HepG2 (cell line): ENCODE measurements around the gene NAALADL1. TPM values are rescaled to one million over a fixed set of nuclear protein-coding genes. Genes with fewer than 3 reads are reported as not detected.

Source experiments
- ATAC-seq: fragments of 200-7000 bp; cut with Tn5 transposase; 3 replicates; pipeline ENCODE4 v1.9.1; 2020; ENCODE audit warnings: mild to moderate bottlenecking, moderate library complexity
- BruUV-seq: library from RNA; stranded (reverse); fragments of 400-500 nt; replicated peaks from 2 replicates; lab custom pipeline; 2021; lab: Mats Ljungman, UMichigan
- CTCF ChIA-PET: fragments of 300-600 bp; formaldehyde crosslinking; extraction: SDS; loops from one replicate; lab custom pipeline; 2021; ENCODE audit warnings: low total read pairs, inconsistent platforms, low intra/inter-chr PET ratio; lab: Yijun Ruan, JAX
- POLR2A ChIA-PET: fragments of 350-600 bp; sonication (Branson Sonifier 250); formaldehyde crosslinking; loops from one replicate; lab custom pipeline; 2020; ENCODE audit warnings: antibody characterized with exemption, inconsistent platforms; lab: Yijun Ruan, JAX
- DNase-seq: peaks from one replicate; pipeline ENCODE4 v3.0.0-alpha.2; 2015; ENCODE audit warnings: low spot score
- FAIRE-seq: peaks from 3 replicates; lab custom pipeline; 2011; peaks lifted over from hg19 to GRCh38; lab: Jason Lieb, UNC
- H2AFZ ChIP-seq: one replicate; pipeline ENCODE4 v1.6.1; 2011; ENCODE audit warnings: low read length, inconsistent platforms
- H3K27ac ChIP-seq: fragments of 300-600 bp; 3 replicates; pipeline ENCODE4 v1.8.0; 2011; ENCODE audit warnings: mixed run types, mild to moderate bottlenecking, mixed read lengths, low read length, inconsistent platforms; ENCODE audit not compliant: insufficient read depth; ENCODE audit errors: extremely low read length
- H3K27me3 ChIP-seq, 2 experiments: fragments of 200-600 bp in 1 of 2; 2 replicates in 1 of 2; 3 replicates in 1 of 2; pipeline versions ENCODE4 v1.6.0 to v1.8.0; 2011; ENCODE audit warnings: low read length in 2 of 2, mild to moderate bottlenecking in 2 of 2, moderate library complexity in 2 of 2, inconsistent platforms in 1 of 2; ENCODE audit not compliant: insufficient read depth in 2 of 2, control insufficient read depth in 1 of 2
- H3K36me3 ChIP-seq, 2 experiments: fragments of 200-600 bp in 1 of 2; replicated peaks in 1 of 2; 2 replicates in 1 of 2; 3 replicates in 1 of 2; pipeline versions ENCODE4 v1.5.1 to v1.8.0; 2011; ENCODE audit warnings: low read length in 2 of 2, inconsistent platforms in 1 of 2; ENCODE audit not compliant: insufficient read depth in 2 of 2, control insufficient read depth in 1 of 2
- H3K4me1 ChIP-seq: 2 replicates; pipeline ENCODE4 v1.5.1; 2012; ENCODE audit warnings: low read length, inconsistent platforms; ENCODE audit not compliant: insufficient read depth
- H3K4me2 ChIP-seq: 2 replicates; pipeline ENCODE4 v1.6.0; 2011; ENCODE audit warnings: low read depth, low read length, inconsistent platforms
- H3K4me3 ChIP-seq, 3 experiments: fragments of 200-600 bp in 1 of 3; sonication (generic), shearing (Covaris generic) in 1 of 3; replicated peaks in 1 of 3; 2 replicates each; pipeline ENCODE4 v1.5.1; 2011 to 2016; ENCODE audit warnings: low read length in 3 of 3, inconsistent platforms in 2 of 3, low read depth in 2 of 3, mild to moderate bottlenecking in 2 of 3, control low read depth in 1 of 3, mixed read lengths in 1 of 3; ENCODE audit not compliant: insufficient read depth in 1 of 3
- H3K79me2 ChIP-seq: one replicate; pipeline ENCODE4 v1.6.1; 2011; ENCODE audit warnings: low read length, inconsistent platforms; ENCODE audit not compliant: insufficient read depth
- H3K9ac ChIP-seq: 2 replicates; pipeline ENCODE4 v1.6.0; 2011; ENCODE audit warnings: mild to moderate bottlenecking, low read depth, low read length, inconsistent platforms; ENCODE audit not compliant: insufficient read depth
- H3K9me3 ChIP-seq: 2 replicates; pipeline ENCODE4 v1.5.1; 2012; ENCODE audit warnings: mild to moderate bottlenecking, low read length
- H4K20me1 ChIP-seq: 2 replicates; pipeline ENCODE4 v1.6.0; 2011; ENCODE audit warnings: inconsistent platforms, mild to moderate bottlenecking, low read length, moderate library complexity; ENCODE audit not compliant: insufficient read depth
- GMEB1 ChIP-seq: sonication (generic); formaldehyde crosslinking; IDR thresholded peaks from 2 replicates; pipeline ENCODE4 v1.5.1; 2020; ENCODE audit warnings: missing genetic modification reagents, mild to moderate bottlenecking, borderline replicate concordance
- HIC2 ChIP-seq: sonication (generic); formaldehyde crosslinking; IDR thresholded peaks from 2 replicates; pipeline ENCODE4 v1.9.0; 2022; ENCODE audit warnings: low read depth, missing genetic modification reagents
- JUN ChIP-seq: sonication (generic); formaldehyde crosslinking; IDR thresholded peaks from 2 replicates; pipeline ENCODE4 v1.4.0; 2020; ENCODE audit warnings: mild to moderate bottlenecking, missing genetic modification reagents
- KAT7 ChIP-seq: IDR thresholded peaks from 2 replicates; pipeline ENCODE4 v1.6.1; 2018; ENCODE audit warnings: borderline replicate concordance, missing compliant biosample characterization
- KLF6 ChIP-seq: IDR thresholded peaks from 2 replicates; pipeline ENCODE4 v1.8.0; 2016; ENCODE audit warnings: missing biosample characterization, missing genetic modification reagents
- SRSF1 ChIP-seq: fragments of 200-400 bp; formaldehyde crosslinking; optimal IDR thresholded peaks from 2 replicates; pipeline ENCODE3; 2017; ENCODE audit warnings: mild to moderate bottlenecking, low read depth, low read length, moderate library complexity
- TEF ChIP-seq: sonication (generic); formaldehyde crosslinking; IDR thresholded peaks from 2 replicates; pipeline ENCODE4 v1.5.0; 2020; ENCODE audit warnings: missing genetic modification reagents
- TRIM22 ChIP-seq: fragments of 450-650 bp; IDR thresholded peaks from 2 replicates; pipeline ENCODE4 v1.6.1; 2017
- UBTF ChIP-seq: sonication (generic); formaldehyde crosslinking; IDR thresholded peaks from 2 replicates; pipeline ENCODE4 v1.4.0; 2020; ENCODE audit warnings: mild to moderate bottlenecking, missing genetic modification reagents
- ZFX ChIP-seq: sonication (generic); formaldehyde crosslinking; IDR thresholded peaks from 2 replicates; pipeline ENCODE4 v1.4.0; 2020; ENCODE audit warnings: mild to moderate bottlenecking, low read depth, missing genetic modification reagents, moderate library complexity
- ZNF512B ChIP-seq: sonication (generic); formaldehyde crosslinking; IDR thresholded peaks from 2 replicates; pipeline ENCODE4 v1.5.1; 2020; ENCODE audit warnings: missing genetic modification reagents, mild to moderate bottlenecking, borderline replicate concordance
- ZNF883 ChIP-seq: sonication (generic); formaldehyde crosslinking; IDR thresholded peaks from 2 replicates; pipeline ENCODE4 v1.5.1; 2020; ENCODE audit warnings: mild to moderate bottlenecking, missing genetic modification reagents; ENCODE audit errors: not compliant biosample characterization
- WGBS: methylation state at CpG from one replicate; pipeline ENCODE4 v1.1.6; 2017; ENCODE audit warnings: low lambda C conversion rate; 5-methylcytosine and 5-hydroxymethylcytosine counted together
- in situ Hi-C: cut with HindIII; loops from 2 replicates; pipeline ENCODE4 v1.10.0; 2017; ENCODE audit warnings: low pct_unique_long_range_greater_than_20kb; ENCODE audit not compliant: extremely low pct_ligation_motif_present
- intact Hi-C: fragments of 100-400 bp; cut with micrococcal nuclease; formaldehyde crosslinking; loops from one replicate; pipeline ENCODE4 v1.10.0; 2022; ENCODE audit not compliant: unreplicated experiment
- polyA plus RNA-seq, 8 experiments: library from polyadenylated mRNA; depleted of rRNA in 3 of 8; stranded (reverse) in 7 of 8; unstranded in 1 of 8; fragments of >200 nt; fragmentation: Illumina TruSeq in 4 of 8; extraction: Trizol in 4 of 8; gene quantifications; 2 replicates each; pipeline versions ENCODE4 v1.2.1 to v1.2.3, GENCODE V29; 2011 to 2016; ENCODE audit warnings: low read depth in 4 of 8, missing spikeins in 1 of 8, mixed read lengths in 1 of 8; ENCODE audit not compliant: insufficient read depth in 1 of 8
- total RNA-seq, 5 experiments: library from RNA; depleted of rRNA; stranded (reverse); fragments of >200 nt; fragmentation: Illumina TruSeq; extraction: Trizol; gene quantifications; 2 replicates each; pipeline ENCODE4 v1.2.3, GENCODE V29; 2016; ENCODE audit warnings: low read depth in 1 of 5

NAALADL1 gene
- total and polyA plus RNA-seq, 2 of the 13 experiments (the other 11 are each of a cell fraction or from before 2014, with no cell fraction given), result 9.3 to 33.9 TPM

GRCh38 chr11:64999478-64999877 lies 58.9 kb downstream of the NAALADL1 start:
- H3K4me2 ChIP-seq, result peak overlapping the region; percentile 99
- no CpG with 5 or more reads among the region's 1 CpG for WGBS
- no peak overlapping the region for H3K9ac ChIP-seq
- H3K36me3 ChIP-seq, result no peaks in the 10 kb centered on the region
- no peak overlapping the region for H2AFZ ChIP-seq
- ChIA-PET CTCF (interaction anchor here (1.1 kb wide), 1 partner anchor 15 kb away, joined by 3 read pairs; the partner anchor contains the start of gene ARL2), POLR2A (interaction anchor here (0.7 to 4.0 kb wide), 18 partner anchors 11 to 220 kb away, joined by 3 to 42 read pairs (median 5); partner anchors contain the start of genes ARL2, GPHA2, MRPL49 and PPP2R5B)
- peak; percentile 9; the same call in 2 of the 3 replicates for ATAC-seq
- DNase-seq, result no peak
- H3K4me1 ChIP-seq, result peaks cover 73% of the 10 kb centered on the region
- no peaks in the 10 kb centered on the region for H3K9me3 ChIP-seq
- H4K20me1 ChIP-seq, result no peaks in the 10 kb centered on the region
- no peaks in the 10 kb centered on the region; a peak in 1 of 5 replicates for H3K27me3 ChIP-seq
- no TSS peak for BruUV-seq
- H3K79me2 ChIP-seq, result no peaks in the 10 kb centered on the region
- H3K4me3 ChIP-seq, result peak overlapping the region; percentile 2 to 73 (median 59); a peak in 3 of 6 replicates
- peak overlapping the region; percentile 53 for H3K27ac ChIP-seq
- peak; percentile 43 for FAIRE-seq
- in situ Hi-C loops (no loop called here), intact Hi-C loops (loop anchor here (5.0 kb wide), 1 partner anchor 152 kb away; no protein-coding TSS in a partner anchor)
- TF ChIP-seq ZFX (peak; percentile 39; the same call in 1 of the 2 replicates), KAT7 (CRISPR knock-in tag) (no peak), HIC2 (CRISPR knock-in tag) (0 out of 2 replicates have a peak, but pooled peaks have one; percentile 20), TEF (no peak), SRSF1 (no peak), GMEB1 (CRISPR knock-in tag) (0 out of 2 replicates have a peak, but pooled peaks have one; percentile 27), UBTF (CRISPR knock-in tag) (0 out of 2 replicates have a peak, but pooled peaks have one; percentile 10), TRIM22 (no peak), ZNF883 (CRISPR knock-in tag) (no peak), ZNF512B (0 out of 2 replicates have a peak, but pooled peaks have one; percentile 24), KLF6 (CRISPR knock-in tag) (no peak), JUN (CRISPR knock-in tag) (no peak)
